WTC11 (cell line): ENCODE results near the gene EMC1. TPM values are rescaled to one million over a fixed set of nuclear protein-coding genes. Genes with fewer than 3 reads are reported as not detected.
A peak's percentile ranks its signal among the peaks of the same experiment; 100 is the strongest.

Experiments used
- ATF1 ChIP-seq: sonication (generic); formaldehyde crosslinking; IDR thresholded peaks from 2 replicates; pipeline ENCODE4 v1.8.1; 2023; ENCODE audit warnings: mild to moderate bottlenecking, moderate library complexity, missing genetic modification reagents
- ATF3 ChIP-seq: sonication (generic); formaldehyde crosslinking; conservative IDR thresholded peaks from 2 replicates; pipeline ENCODE4 v1.8.1; 2022; ENCODE audit warnings: mild to moderate bottlenecking, missing genetic modification reagents
- CDX4 ChIP-seq: fragments of 250-450 bp; sonication (Bioruptor Pico); IDR thresholded peaks from 2 replicates; pipeline ENCODE4 v1.9.0; 2021; ENCODE audit warnings: moderate library complexity, mild to moderate bottlenecking, inconsistent platforms, borderline replicate concordance
- CREB1 ChIP-seq: sonication (generic); formaldehyde crosslinking; IDR thresholded peaks from 2 replicates; pipeline ENCODE4 v1.8.0; 2023; ENCODE audit warnings: mild to moderate bottlenecking, missing genetic modification reagents
- CREM ChIP-seq: sonication (generic); formaldehyde crosslinking; IDR thresholded peaks from 2 replicates; pipeline ENCODE4 v1.8.1; 2022; ENCODE audit warnings: mild to moderate bottlenecking, missing genetic modification reagents, moderate library complexity
- EMX1 ChIP-seq: fragments of 250-450 bp; sonication (Bioruptor Pico); IDR thresholded peaks from 2 replicates; pipeline ENCODE4 v1.8.0; 2021; ENCODE audit warnings: mild to moderate bottlenecking
- ESRRA ChIP-seq: sonication (generic); formaldehyde crosslinking; IDR thresholded peaks from 2 replicates; pipeline ENCODE4 v1.8.1; 2022; ENCODE audit warnings: mild to moderate bottlenecking, missing genetic modification reagents, borderline replicate concordance
- FOXJ3 ChIP-seq: sonication (generic); formaldehyde crosslinking; IDR thresholded peaks from 2 replicates; pipeline ENCODE4 v1.9.0; 2021; ENCODE audit warnings: missing genetic modification reagents, mild to moderate bottlenecking, borderline replicate concordance
- GABPB1 ChIP-seq: sonication (generic); formaldehyde crosslinking; IDR thresholded peaks from 2 replicates; pipeline ENCODE4 v1.8.1; 2023; ENCODE audit warnings: mild to moderate bottlenecking, missing genetic modification reagents
- JUN ChIP-seq: sonication (generic); formaldehyde crosslinking; IDR thresholded peaks from 2 replicates; pipeline ENCODE4 v1.8.0; 2023; ENCODE audit warnings: mild to moderate bottlenecking, missing genetic modification reagents
- MXD4 ChIP-seq: fragments of 250-450 bp; sonication (Bioruptor Pico); IDR thresholded peaks from 2 replicates; pipeline ENCODE4 v1.8.0; 2021; ENCODE audit warnings: mild to moderate bottlenecking, moderate library complexity, borderline replicate concordance
- NR3C1 ChIP-seq: sonication (generic); formaldehyde crosslinking; conservative IDR thresholded peaks from 2 replicates; pipeline ENCODE4 v1.8.1; 2023; ENCODE audit warnings: low read depth, mild to moderate bottlenecking, missing genetic modification reagents
- RELA ChIP-seq: sonication (generic); formaldehyde crosslinking; IDR thresholded peaks from 2 replicates; pipeline ENCODE4 v1.8.1; 2022; ENCODE audit warnings: missing genetic modification reagents, mild to moderate bottlenecking, borderline replicate concordance
- RORB ChIP-seq: fragments of 250-450 bp; sonication (Bioruptor Pico); IDR thresholded peaks from 2 replicates; pipeline ENCODE4 v1.9.0; 2021; ENCODE audit warnings: mild to moderate bottlenecking
- SMAD4 ChIP-seq: sonication (generic); formaldehyde crosslinking; IDR thresholded peaks from 2 replicates; pipeline ENCODE4 v1.8.0; 2022; ENCODE audit warnings: mild to moderate bottlenecking, missing genetic modification reagents
- SP1 ChIP-seq: sonication (generic); formaldehyde crosslinking; conservative IDR thresholded peaks from 2 replicates; pipeline ENCODE4 v1.8.1; 2022; ENCODE audit warnings: missing genetic modification reagents
- TEAD1 ChIP-seq: sonication (generic); formaldehyde crosslinking; IDR thresholded peaks from 2 replicates; pipeline ENCODE4 v1.8.0; 2022; ENCODE audit warnings: mild to moderate bottlenecking, missing genetic modification reagents
- TEAD4 ChIP-seq: sonication (generic); formaldehyde crosslinking; IDR thresholded peaks from 2 replicates; pipeline ENCODE4 v1.8.0; 2022; ENCODE audit warnings: mild to moderate bottlenecking, missing genetic modification reagents
- ZNF232 ChIP-seq: sonication (generic); formaldehyde crosslinking; IDR thresholded peaks from 2 replicates; pipeline ENCODE4 v1.8.0; 2022; ENCODE audit warnings: mild to moderate bottlenecking, missing genetic modification reagents
- ZNF263 ChIP-seq: sonication (generic); formaldehyde crosslinking; IDR thresholded peaks from 2 replicates; pipeline ENCODE4 v1.8.1; 2022; ENCODE audit warnings: low read depth, mild to moderate bottlenecking, moderate library complexity, missing genetic modification reagents
- ZNF532 ChIP-seq: fragments of 250-450 bp; sonication (Bioruptor Pico); IDR thresholded peaks from 2 replicates; pipeline ENCODE4 v1.9.0; 2021; ENCODE audit warnings: mild to moderate bottlenecking, borderline replicate concordance
- total RNA-seq: library from RNA; stranded (reverse); gene quantifications from 3 replicates; pipeline ENCODE4 v1.2.3, GENCODE V29; 2021
- TF ChIP-seq, protein P1 (sequence below): sonication (generic); formaldehyde crosslinking; IDR thresholded peaks from 2 replicates; pipeline ENCODE4 v1.8.0; 2022; ENCODE audit warnings: mild to moderate bottlenecking, missing genetic modification reagents
- TF ChIP-seq, protein P2 (sequence below): sonication (generic); formaldehyde crosslinking; IDR thresholded peaks from 2 replicates; pipeline ENCODE4 v1.8.1; 2022; ENCODE audit warnings: low read depth, missing genetic modification reagents, borderline replicate concordance
- TF ChIP-seq, protein P3 (sequence below): fragments of 250-450 bp; sonication (Bioruptor Pico); IDR thresholded peaks from 2 replicates; pipeline ENCODE4 v2.1.2; 2022; ENCODE audit warnings: mild to moderate bottlenecking, moderate library complexity
- TF ChIP-seq, protein P4 (sequence below): fragments of 250-450 bp; sonication (Bioruptor Pico); IDR thresholded peaks from 2 replicates; pipeline ENCODE4 v1.9.0; 2021; ENCODE audit warnings: mild to moderate bottlenecking
- TF ChIP-seq, protein P5 (sequence below): sonication (generic); formaldehyde crosslinking; IDR thresholded peaks from 2 replicates; pipeline ENCODE4 v1.8.1; 2023; ENCODE audit warnings: mild to moderate bottlenecking, missing genetic modification reagents

Gene EMC1
- total RNA-seq, 1 experiment from 2014 or later: 53.5 TPM

GRCh38 chr1:19209990-19210771 is 41.1 kb downstream of the EMC1 start, which contains the start of gene UBR4 (continued):
- no peak for TF ChIP-seq EMX1 (CRISPR knock-in tag)
- TF ChIP-seq SP1 (CRISPR knock-in tag): peak; percentile 87
- TF ChIP-seq ESRRA (CRISPR knock-in tag): peak; percentile 58; the same call in 1 of the 2 replicates
- TF ChIP-seq, protein P1, sequence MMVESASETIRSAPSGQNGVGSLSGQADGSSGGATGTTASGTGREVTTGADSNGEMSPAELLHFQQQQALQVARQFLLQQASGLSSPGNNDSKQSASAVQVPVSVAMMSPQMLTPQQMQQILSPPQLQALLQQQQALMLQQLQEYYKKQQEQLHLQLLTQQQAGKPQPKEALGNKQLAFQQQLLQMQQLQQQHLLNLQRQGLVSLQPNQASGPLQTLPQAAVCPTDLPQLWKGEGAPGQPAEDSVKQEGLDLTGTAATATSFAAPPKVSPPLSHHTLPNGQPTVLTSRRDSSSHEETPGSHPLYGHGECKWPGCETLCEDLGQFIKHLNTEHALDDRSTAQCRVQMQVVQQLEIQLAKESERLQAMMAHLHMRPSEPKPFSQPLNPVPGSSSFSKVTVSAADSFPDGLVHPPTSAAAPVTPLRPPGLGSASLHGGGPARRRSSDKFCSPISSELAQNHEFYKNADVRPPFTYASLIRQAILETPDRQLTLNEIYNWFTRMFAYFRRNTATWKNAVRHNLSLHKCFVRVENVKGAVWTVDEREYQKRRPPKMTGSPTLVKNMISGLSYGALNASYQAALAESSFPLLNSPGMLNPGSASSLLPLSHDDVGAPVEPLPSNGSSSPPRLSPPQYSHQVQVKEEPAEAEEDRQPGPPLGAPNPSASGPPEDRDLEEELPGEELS: peak; percentile 68; the same call in 1 of the 2 replicates
- TF ChIP-seq RELA: peak; percentile 62; the same call in 1 of the 2 replicates
- TF ChIP-seq MXD4 (CRISPR knock-in tag): no peak
- TF ChIP-seq ZNF263 (CRISPR knock-in tag): no peak
- no peak for TF ChIP-seq RORB (CRISPR knock-in tag)
- TF ChIP-seq TEAD1 (CRISPR knock-in tag): peak; percentile 77
- no peak for TF ChIP-seq ZNF532 (CRISPR knock-in tag)
- TF ChIP-seq CREM (CRISPR knock-in tag): peak; percentile 99
- TF ChIP-seq, protein P2, sequence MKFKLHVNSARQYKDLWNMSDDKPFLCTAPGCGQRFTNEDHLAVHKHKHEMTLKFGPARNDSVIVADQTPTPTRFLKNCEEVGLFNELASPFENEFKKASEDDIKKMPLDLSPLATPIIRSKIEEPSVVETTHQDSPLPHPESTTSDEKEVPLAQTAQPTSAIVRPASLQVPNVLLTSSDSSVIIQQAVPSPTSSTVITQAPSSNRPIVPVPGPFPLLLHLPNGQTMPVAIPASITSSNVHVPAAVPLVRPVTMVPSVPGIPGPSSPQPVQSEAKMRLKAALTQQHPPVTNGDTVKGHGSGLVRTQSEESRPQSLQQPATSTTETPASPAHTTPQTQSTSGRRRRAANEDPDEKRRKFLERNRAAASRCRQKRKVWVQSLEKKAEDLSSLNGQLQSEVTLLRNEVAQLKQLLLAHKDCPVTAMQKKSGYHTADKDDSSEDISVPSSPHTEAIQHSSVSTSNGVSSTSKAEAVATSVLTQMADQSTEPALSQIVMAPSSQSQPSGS (CRISPR knock-in tag): no peak
- peak; percentile 95 for TF ChIP-seq CREB1 (CRISPR knock-in tag)
- TF ChIP-seq CDX4 (CRISPR knock-in tag): no peak
- no peak for TF ChIP-seq SMAD4 (CRISPR knock-in tag)
- TF ChIP-seq TEAD4 (CRISPR knock-in tag): no peak
- TF ChIP-seq JUN (CRISPR knock-in tag): peak; percentile 87
- TF ChIP-seq NR3C1 (CRISPR knock-in tag): no peak
- TF ChIP-seq ATF3 (CRISPR knock-in tag): peak; percentile 70; the same call in 1 of the 2 replicates
- TF ChIP-seq, protein P3, sequence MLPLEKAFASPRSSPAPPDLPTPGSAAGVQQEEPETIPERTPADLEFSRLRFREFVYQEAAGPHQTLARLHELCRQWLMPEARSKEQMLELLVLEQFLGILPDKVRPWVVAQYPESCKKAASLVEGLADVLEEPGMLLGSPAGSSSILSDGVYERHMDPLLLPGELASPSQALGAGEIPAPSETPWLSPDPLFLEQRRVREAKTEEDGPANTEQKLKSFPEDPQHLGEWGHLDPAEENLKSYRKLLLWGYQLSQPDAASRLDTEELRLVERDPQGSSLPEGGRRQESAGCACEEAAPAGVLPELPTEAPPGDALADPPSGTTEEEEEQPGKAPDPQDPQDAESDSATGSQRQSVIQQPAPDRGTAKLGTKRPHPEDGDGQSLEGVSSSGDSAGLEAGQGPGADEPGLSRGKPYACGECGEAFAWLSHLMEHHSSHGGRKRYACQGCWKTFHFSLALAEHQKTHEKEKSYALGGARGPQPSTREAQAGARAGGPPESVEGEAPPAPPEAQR (CRISPR knock-in tag): no peak
- peak; percentile 87; the same call in 1 of the 2 replicates for TF ChIP-seq ATF1 (CRISPR knock-in tag)
- 0 out of 2 replicates have a peak, but pooled peaks have one; percentile 38 for TF ChIP-seq ZNF232 (CRISPR knock-in tag)
- TF ChIP-seq FOXJ3 (CRISPR knock-in tag): no peak
- TF ChIP-seq GABPB1 (CRISPR knock-in tag): peak; percentile 96
- TF ChIP-seq, protein P4, sequence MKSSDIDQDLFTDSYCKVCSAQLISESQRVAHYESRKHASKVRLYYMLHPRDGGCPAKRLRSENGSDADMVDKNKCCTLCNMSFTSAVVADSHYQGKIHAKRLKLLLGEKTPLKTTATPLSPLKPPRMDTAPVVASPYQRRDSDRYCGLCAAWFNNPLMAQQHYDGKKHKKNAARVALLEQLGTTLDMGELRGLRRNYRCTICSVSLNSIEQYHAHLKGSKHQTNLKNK: 0 out of 2 replicates have a peak, but pooled peaks have one; percentile 5
- TF ChIP-seq, protein P5, sequence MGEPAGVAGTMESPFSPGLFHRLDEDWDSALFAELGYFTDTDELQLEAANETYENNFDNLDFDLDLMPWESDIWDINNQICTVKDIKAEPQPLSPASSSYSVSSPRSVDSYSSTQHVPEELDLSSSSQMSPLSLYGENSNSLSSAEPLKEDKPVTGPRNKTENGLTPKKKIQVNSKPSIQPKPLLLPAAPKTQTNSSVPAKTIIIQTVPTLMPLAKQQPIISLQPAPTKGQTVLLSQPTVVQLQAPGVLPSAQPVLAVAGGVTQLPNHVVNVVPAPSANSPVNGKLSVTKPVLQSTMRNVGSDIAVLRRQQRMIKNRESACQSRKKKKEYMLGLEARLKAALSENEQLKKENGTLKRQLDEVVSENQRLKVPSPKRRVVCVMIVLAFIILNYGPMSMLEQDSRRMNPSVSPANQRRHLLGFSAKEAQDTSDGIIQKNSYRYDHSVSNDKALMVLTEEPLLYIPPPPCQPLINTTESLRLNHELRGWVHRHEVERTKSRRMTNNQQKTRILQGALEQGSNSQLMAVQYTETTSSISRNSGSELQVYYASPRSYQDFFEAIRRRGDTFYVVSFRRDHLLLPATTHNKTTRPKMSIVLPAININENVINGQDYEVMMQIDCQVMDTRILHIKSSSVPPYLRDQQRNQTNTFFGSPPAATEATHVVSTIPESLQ (CRISPR knock-in tag): peak; percentile 36; the same call in 1 of the 2 replicates
